ENCODE results near the gene ATP5MC2.

- TF ChIP-seq EP300 (conservative IDR thresholded peaks at IDR 0.05; ENCODE audit: poor library complexity, severe bottlenecking), result no peak
- no peak for TF ChIP-seq CTCF (IDR thresholded peaks at IDR 0.05; ENCODE audit: poor library complexity, severe bottlenecking)
- no peak for TF ChIP-seq EZH2 (IDR thresholded peaks at IDR 0.05; ENCODE audit: borderline replicate concordance, insufficient read depth, low read length, poor library complexity, severe bottlenecking)
- TF ChIP-seq RAD21 (conservative IDR thresholded peaks at IDR 0.05), result no peak
Observed at GRCh38 chr12:53694756-53695151, 18.9 kb upstream of the ATP5MC2 start.

Measured in neural cell (in vitro differentiated cells).